Parathyroid adenoma (tissue), 2 donors: ENCODE measurements around the gene KPNA5.

ENCODE experiments used
- H2AFZ ChIP-seq: fragments of 300-600 bp; sonication (generic); one replicate; pipeline ENCODE4 v1.7.0; 2017; ENCODE audit warnings: antibody characterized with exemption, mild to moderate bottlenecking
- H3K27ac ChIP-seq: fragments of 300-600 bp; sonication (generic); one replicate; pipeline ENCODE4 v1.7.0; 2017
- H3K27me3 ChIP-seq: fragments of 300-600 bp; sonication (generic); one replicate; pipeline ENCODE4 v1.7.0; 2017; ENCODE audit warnings: low read length; ENCODE audit not compliant: control insufficient read depth, insufficient read depth
- H3K36me3 ChIP-seq: fragments of 300-600 bp; sonication (generic); one replicate; pipeline ENCODE4 v1.7.0; 2017; ENCODE audit warnings: low read length; ENCODE audit not compliant: control insufficient read depth, insufficient read depth
- H3K4me1 ChIP-seq: fragments of 300-600 bp; sonication (generic); one replicate; pipeline ENCODE4 v1.7.0; 2017; ENCODE audit warnings: control low read depth
- H3K4me2 ChIP-seq: fragments of 300-600 bp; sonication (generic); one replicate; pipeline ENCODE4 v1.7.0; 2017; ENCODE audit warnings: low read length
- H3K4me3 ChIP-seq: fragments of 300-600 bp; sonication (generic); one replicate; pipeline ENCODE4 v1.7.0; 2017; ENCODE audit warnings: low read depth, low read length
- H3K79me2 ChIP-seq: fragments of 300-600 bp; sonication (generic); one replicate; pipeline ENCODE4 v1.7.0; 2017; ENCODE audit warnings: control low read depth
- H3K9ac ChIP-seq: fragments of 300-600 bp; sonication (generic); one replicate; pipeline ENCODE4 v1.7.0; 2017; ENCODE audit warnings: mild to moderate bottlenecking
- H3K9me3 ChIP-seq: fragments of 300-600 bp; sonication (generic); one replicate; pipeline ENCODE4 v1.7.0; 2017; ENCODE audit warnings: low read length; ENCODE audit not compliant: control insufficient read depth
- TF ChIP-seq, protein P1 (sequence below): fragments of 300-600 bp; sonication (generic); IDR thresholded peaks from one replicate; pipeline ENCODE4 v1.7.0; 2017; ENCODE audit warnings: antibody characterized with exemption, mild to moderate bottlenecking
- donor health status: primary hyperparathyroidism.

KPNA5 gene

DNA sequence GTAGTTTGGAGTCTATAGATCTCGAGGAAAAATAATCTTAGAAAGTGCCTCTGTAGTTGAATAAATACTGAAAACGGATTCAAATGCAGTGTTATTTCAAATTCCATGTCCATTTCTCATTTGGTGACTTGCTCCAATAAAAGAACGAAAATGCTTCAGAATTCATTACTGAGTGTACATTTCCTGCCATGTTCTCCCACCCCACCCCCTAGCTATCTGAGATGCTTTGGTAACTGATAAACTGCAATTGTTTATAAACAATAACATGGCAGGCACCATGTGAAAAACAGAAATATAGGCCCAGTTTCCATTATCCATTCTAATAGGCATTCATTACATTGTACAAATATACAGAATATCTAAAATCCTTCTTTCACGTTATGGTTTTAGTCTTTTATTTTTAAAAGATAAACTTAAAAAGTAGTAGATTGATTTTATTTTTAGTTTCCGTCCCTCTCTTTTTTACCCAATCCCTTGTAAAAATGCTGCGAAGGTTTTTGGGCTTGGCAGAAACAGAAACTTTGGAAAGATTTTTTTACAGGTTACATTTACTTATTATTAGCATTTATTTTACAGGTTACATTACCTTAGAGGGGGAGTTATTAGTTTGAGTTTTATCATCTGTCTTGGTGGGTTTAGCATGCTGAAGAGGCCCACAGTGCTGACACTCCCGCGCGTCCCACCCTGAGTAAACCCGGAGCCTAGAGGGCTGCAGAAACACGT is 83.1 kb downstream of the KPNA5 start:
- no peak overlapping the region for H3K27ac ChIP-seq
- H3K4me1 ChIP-seq, result no peaks in the 10 kb centered on the region
- H3K4me3 ChIP-seq, result no peak overlapping the region
- no peak overlapping the region for H3K9ac ChIP-seq
- TF ChIP-seq, protein P1, sequence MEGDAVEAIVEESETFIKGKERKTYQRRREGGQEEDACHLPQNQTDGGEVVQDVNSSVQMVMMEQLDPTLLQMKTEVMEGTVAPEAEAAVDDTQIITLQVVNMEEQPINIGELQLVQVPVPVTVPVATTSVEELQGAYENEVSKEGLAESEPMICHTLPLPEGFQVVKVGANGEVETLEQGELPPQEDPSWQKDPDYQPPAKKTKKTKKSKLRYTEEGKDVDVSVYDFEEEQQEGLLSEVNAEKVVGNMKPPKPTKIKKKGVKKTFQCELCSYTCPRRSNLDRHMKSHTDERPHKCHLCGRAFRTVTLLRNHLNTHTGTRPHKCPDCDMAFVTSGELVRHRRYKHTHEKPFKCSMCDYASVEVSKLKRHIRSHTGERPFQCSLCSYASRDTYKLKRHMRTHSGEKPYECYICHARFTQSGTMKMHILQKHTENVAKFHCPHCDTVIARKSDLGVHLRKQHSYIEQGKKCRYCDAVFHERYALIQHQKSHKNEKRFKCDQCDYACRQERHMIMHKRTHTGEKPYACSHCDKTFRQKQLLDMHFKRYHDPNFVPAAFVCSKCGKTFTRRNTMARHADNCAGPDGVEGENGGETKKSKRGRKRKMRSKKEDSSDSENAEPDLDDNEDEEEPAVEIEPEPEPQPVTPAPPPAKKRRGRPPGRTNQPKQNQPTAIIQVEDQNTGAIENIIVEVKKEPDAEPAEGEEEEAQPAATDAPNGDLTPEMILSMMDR, result no peak
- H3K4me2 ChIP-seq, result no peak overlapping the region
- peaks cover 3% of the 10 kb centered on the region for H3K27me3 ChIP-seq
- no peaks in the 10 kb centered on the region for H3K36me3 ChIP-seq
- no peaks in the 10 kb centered on the region for H3K79me2 ChIP-seq
- no peaks in the 10 kb centered on the region for H3K9me3 ChIP-seq
- no peak overlapping the region for H2AFZ ChIP-seq

DNA sequence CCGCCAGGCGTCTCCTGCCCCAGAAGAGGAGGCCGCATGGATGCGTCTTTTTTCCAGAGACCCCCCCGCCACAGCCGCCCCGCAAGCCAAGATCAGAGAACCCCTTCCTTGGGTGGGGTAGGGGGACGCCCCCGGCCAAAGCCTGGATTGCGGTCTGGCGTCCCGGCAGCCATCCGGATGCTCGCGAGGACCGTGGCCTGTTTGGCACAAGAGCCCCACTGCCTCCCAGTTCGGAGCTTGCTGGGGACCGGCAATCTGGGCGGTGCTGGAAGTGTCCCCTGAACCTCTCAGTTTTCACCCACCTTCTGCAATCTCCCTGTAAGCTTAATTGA is 83.6 kb downstream of the KPNA5 start:
- Histone ChIP-seq H3K79me2 (no peaks in the 10 kb centered on the region), H3K36me3 (no peaks in the 10 kb centered on the region), H3K27me3 (peaks cover 3% of the 10 kb centered on the region), H3K9ac (no peak overlapping the region), H2AFZ (peak overlapping the region; percentile 74), H3K4me1 (no peaks in the 10 kb centered on the region), H3K4me3 (peak overlapping the region; percentile 52), H3K9me3 (no peaks in the 10 kb centered on the region), H3K4me2 (peak overlapping the region; percentile 84), H3K27ac (no peak overlapping the region)
- TF ChIP-seq, protein P1, result no peak

DNA sequence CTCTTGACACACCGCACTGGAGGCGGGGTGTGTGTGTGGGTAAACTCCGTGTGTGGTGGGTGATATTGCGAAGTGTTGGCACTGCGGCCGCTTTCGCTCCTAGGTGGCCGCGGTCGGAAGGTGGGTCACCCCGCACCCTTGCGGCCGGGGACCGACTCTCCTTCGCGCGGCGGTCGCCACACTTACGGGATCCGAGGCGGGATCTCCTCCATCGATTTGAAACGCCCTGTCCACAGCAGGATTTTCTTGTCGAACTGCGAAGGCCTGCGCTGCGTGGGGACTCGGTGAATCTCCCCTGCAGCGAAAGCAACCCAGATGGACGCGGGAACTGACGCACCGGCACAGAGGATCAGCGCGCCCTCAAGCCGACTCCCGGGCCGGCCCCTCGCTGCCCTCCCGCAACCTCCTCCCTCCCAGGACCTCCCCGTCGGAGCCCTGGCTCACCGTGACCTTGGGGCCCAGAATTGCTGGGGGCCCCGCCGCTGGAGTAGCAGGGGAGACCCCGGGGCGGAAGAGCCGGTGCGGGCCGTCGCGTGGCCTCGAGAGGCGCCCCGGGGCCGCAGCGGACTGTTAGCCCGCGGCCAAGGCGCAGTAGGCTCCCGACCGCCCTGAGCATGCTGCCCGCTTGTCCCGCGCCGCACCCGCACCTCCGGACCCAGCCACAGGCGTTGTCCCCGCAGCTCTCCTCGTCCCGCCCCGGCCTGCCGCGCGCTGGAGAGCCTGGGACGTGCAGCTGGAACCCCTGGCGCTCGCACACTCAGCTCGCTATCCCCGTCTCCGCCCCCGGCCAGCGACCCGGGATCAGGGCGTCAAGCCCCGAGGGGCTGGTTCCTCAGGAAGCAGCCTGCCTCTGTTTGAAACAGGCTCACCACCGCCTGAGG is 84.2 kb downstream of the KPNA5 start, which contains the start of gene FAM162B:
Gene FAM162B, minus strand, starts transcription at position 759 of the 881 bp plus-strand sequence. Its CDS starts 143 bp downstream, at position 616.
- Histone ChIP-seq H3K4me1 (no peaks in the 10 kb centered on the region), H3K27me3 (peaks cover 3% of the 10 kb centered on the region), H3K9ac (no peak within 1 kb of the TSS), H3K79me2 (no peaks in the 10 kb centered on the region), H3K4me3 (peak within 1 kb of the TSS; percentile 52), H3K4me2 (peak within 1 kb of the TSS; percentile 84), H2AFZ (peak within 1 kb of the TSS; percentile 74), H3K9me3 (no peaks in the 10 kb centered on the region), H3K36me3 (no peaks in the 10 kb centered on the region), H3K27ac (peak within 1 kb of the TSS; percentile 25)
- TF ChIP-seq, protein P1, result no peak

DNA sequence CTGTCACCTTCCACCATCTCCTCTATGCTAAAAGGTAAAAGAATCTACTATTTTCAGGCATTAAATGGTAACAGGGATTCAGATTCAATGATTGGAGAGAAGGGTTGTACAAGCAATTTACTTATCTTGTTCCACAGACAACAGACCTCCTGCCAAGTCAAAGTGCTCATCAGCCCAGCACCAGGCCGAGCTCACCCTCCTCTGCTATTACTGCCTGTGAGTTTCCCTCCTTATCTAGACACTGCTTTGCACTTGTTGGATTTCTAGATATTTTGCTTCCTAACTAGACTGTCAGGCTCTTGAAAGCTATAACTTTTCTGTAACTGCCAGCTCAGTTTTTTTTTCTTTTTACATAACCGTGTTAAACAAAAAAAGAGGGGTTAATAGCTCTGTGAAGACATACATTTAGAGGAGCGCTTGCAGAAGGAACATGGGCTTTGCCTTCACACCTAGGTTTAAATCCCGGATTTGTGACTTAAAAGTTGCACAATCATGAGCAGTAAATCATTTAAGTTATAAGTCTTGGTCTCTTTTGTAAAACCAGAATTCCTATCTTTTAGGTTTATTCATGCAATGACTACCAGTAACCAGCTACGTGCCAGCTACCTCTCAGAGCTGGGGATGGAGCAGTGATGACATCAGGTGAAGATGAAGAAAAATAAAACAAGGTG is 85.6 kb downstream of the KPNA5 start:
- no peak overlapping the region for H3K4me2 ChIP-seq
- H3K27me3 ChIP-seq, result peaks cover 3% of the 10 kb centered on the region
- TF ChIP-seq, protein P1, result no peak
- no peaks in the 10 kb centered on the region for H3K36me3 ChIP-seq
- no peaks in the 10 kb centered on the region for H3K4me1 ChIP-seq
- no peak overlapping the region for H2AFZ ChIP-seq
- no peaks in the 10 kb centered on the region for H3K9me3 ChIP-seq
- H3K4me3 ChIP-seq, result no peak overlapping the region
- H3K27ac ChIP-seq, result peak overlapping the region; percentile 25
- H3K9ac ChIP-seq, result no peak overlapping the region
- H3K79me2 ChIP-seq, result no peaks in the 10 kb centered on the region
